Ureter (tissue), 1 donor: ENCODE measurements around the gene CCDC71. TPM values are rescaled to one million over a fixed set of nuclear protein-coding genes. Genes with fewer than 3 reads are reported as not detected.

ENCODE experiments used
- DNase-seq: peaks from one replicate; pipeline ENCODE4 v3.0.0-alpha.2; 2020; ENCODE audit warnings: low spot score
- total RNA-seq: library from RNA; stranded (reverse); gene quantifications from one replicate; pipeline ENCODE4 v1.2.4, GENCODE V29; 2023
- donor health status: DM: yes; HTN: yes; CAD: no.

Gene CCDC71
- total RNA-seq, 1 donor from 2014 or later, result 32.1 TPM

- DNase-seq, result no peak
Observed at GRCh38 chr3:49170744-49171118, 4.6 kb upstream of the CCDC71 start.

DNA sequence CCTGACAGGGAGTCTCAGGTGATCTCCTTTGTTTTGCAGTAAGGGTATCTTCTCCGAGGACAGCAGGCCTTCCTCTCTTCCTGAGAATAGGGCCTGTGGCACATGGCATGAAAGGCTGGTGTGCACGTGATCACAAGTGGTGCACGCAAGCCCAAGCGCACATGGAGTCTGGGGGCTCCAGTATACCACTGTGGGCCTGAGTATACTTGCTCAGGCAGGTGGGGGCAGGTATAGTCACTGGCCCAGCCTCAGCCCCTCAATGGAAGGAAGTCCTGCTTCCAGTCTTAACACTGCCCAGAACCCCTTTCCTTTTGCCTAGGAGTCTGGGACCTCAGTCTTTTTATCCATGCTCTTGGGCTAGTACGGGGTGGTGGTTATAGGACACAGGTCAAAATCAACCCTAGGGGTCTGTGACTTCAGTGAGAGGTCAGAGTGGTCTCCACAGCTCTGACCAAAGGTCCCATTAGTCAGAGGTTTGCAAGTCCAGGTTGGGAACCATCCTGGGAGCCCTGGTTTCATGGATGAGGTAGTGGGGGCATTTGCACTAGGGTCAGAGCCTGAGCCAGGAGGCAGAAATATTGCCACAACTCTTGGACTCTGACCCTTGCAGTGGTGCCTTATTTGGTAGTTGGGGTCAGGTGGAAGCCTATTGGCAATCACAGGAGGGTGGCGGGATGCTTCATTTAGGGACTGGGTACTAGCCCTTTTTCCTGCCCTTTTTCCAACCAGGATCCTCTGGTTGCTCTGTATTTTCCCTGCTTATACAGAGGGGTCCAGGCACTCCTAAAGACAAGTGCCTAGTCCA is 823 bp upstream of the CCDC71 start:
- no peak for DNase-seq

GRCh38 chr3:49164983-49165720 is 979 bp downstream of the CCDC71 start:
- DNase-seq, result no peak

DNA sequence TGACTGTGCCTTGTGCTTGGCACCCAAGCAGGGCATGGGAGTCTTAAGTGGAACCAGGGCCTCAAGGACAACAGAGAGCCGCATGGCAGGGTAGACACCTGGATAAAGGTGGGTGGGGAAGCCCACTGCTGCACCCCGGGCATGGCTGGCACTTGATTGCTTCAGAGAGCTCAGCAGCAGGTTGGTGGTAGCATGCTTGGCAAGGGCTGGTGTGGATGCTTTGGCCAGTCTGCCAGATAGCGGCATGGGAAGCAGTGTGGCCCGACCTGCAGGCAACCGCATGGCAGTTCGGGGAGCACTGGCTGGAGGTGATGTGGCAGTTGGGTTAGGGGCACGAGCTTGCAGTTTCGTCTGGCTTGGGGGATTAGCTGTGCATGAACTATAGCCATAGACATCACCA is 2.5 kb downstream of the CCDC71 start:
- no peak for DNase-seq

DNA sequence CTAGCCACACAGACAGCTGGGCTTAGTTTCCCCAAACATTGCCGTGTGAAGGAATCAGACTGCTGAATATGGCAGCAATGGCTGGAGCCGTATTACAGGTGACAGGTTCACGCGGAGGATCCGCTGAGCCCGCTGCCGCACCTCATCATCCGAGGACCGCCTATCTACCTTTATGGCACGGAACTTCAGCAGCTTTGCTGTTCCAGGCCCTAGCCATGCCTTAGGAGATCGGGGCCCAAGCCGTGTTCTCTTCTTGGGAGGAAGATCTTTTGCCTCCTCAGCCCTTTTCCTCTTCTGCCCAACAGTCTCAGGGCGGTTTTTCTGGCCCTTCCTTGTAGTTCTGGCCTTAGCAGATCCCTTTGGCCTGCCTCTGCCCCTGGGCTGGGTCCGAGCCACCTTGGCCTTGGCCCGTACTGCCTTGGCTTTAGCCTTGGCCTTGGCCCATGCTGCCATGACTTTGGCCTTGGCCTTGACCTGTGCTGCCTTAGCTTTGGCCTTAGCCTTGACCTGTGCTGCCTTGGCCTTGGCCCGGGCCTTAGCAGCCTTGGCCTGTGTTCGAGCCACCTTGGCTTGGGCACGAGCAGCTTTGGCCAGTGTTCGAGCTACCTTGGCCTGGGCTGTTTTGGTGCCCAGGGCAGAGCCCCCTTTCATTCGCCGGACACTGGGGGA is 3.2 kb downstream of the CCDC71 start:
- no peak for DNase-seq

- DNase-seq, result no peak
Observed at GRCh38 chr3:49161808-49162530, 4.2 kb downstream of the CCDC71 start.

GRCh38 chr3:49161197-49161596 is 4.9 kb downstream of the CCDC71 start:
- no peak for DNase-seq

DNA sequence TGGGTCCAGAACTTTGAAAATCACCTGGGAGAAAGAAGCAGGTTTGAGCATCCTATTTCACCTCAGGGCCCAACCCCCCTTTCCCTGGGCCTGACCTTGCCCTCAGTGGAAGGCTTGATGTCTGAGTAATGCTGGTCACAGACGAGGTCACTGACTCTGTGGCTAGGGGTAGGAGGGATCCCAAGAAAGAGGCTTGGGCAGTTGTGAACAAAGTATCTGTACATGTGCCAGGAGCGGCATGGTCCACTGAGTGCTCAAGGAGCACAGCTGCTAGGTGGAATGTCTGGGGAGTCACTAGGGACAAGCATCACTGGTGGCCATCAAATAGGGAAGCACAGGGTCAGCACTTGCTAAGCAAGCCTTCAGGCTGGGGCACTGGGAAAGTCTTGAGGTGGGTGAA is 7.3 kb downstream of the CCDC71 start:
- no peak for DNase-seq

GRCh38 chr3:49158103-49158709 is 7.9 kb downstream of the CCDC71 start:
- DNase-seq, result no peak

- no peak for DNase-seq
Observed at GRCh38 chr3:49157289-49157688, 8.8 kb downstream of the CCDC71 start.

GRCh38 chr3:49153349-49153912 is 12.7 kb downstream of the CCDC71 start:
- DNase-seq, result no peak

DNA sequence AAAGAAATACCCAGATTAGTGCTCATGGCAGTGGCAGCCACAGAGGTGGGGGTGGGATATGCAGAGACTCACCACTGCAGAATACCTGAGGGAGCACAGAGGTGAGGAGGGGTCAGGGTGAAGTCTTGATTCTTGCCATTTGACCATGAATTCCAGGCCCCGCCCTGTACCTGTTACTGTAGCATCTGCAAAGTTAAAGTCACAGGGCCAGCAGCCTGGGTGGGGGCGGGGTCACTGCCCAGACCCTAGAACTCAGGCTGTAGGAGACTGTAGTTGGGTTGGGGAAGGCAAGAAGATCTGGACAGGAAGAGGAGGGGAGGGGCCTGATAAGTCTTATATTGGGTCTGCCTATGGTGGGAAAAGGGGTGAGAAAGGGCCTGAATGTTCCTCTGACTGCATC is 14.5 kb downstream of the CCDC71 start:
- no peak for DNase-seq

GRCh38 chr3:49148159-49148558 is 18.0 kb downstream of the CCDC71 start:
- DNase-seq, result no peak

GRCh38 chr3:49140080-49140479 is 26.1 kb downstream of the CCDC71 start:
- no peak for DNase-seq

DNA sequence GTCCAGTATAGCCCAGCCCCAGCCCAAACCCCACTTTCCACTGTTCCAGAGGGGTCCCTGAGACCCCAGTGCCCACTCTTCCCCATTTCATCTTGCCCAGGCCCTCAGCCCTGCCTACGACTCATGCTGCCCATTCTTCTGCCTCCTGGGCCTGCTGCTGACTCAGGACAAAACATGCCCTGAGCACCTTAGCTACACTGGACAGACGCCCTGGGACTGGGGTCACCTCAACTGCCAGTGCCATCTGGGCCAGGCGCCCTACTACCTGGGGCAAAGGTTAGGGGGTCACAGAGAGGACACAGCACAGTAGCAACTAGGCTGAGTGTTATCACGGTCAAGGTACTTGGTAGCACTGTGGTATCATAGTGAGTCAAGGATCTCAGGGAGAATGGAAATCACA is 30.6 kb downstream of the CCDC71 start:
- no peak for DNase-seq

DNA sequence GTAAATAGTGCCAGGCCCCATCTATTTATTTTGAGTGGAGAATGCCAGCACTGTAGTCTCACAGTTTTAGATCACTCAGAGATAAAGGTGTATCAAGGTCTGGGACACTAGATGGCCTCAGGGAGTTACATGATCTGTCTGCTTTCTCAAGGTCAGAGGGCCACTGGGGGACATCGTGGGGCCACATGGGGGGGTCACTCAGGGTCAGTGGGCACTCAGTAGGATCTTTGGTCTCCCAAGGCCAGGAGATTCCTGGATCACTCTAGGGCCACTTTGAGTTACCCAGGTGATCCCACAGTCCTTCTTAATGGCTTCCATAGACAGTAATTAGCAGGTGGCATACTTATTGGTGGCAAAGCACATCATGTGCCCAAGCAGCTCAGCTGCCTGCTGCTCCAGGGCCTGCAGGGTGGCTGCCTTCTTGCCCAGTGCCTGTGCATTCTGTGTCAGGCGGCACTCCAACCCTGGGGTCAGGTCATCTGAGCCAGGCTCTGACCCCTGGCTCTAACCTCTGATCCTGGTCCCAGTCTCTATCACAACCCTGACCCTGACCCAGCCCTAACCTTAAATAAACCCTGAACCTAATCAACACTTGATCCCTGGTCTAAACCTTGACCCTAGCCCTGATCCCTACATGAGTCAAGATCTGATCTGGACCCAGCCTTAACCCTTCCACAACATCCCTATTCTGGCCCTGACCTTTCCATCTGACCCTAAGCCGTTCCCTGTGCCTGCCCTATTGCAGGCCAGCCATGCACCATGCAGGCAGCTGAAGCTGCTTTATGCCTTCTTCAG is 31.5 kb downstream of the CCDC71 start:
- no peak for DNase-seq

GRCh38 chr3:49133226-49133951 is 32.7 kb downstream of the CCDC71 start:
- DNase-seq, result peak; percentile 85

- DNase-seq, result peak; percentile 62
Observed at GRCh38 chr3:49132437-49133225, 33.5 kb downstream of the CCDC71 start, which contains the start of gene LAMB2. TSS of gene LAMB2 (minus strand) at chr3:49133050. CDS start at chr3:49132867, 183 bp downstream.

DNA sequence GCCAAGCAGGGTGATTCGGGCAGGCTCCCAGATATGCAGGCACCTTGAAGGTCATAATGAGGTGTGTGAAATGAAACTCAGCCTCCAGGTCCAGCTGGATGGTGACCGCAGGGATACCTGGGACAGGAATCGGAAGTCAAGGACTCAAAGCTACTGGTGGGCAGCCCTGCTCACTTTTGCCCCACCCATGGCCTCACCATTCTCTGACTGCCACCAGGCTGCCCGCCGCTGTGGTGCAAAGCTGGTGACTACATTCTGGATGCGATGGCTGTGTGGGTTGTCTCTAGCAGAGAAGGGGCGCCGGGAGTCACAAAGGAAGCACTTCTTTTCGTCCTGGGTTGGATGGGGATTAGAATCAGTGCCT is 34.1 kb downstream of the CCDC71 start:
- no peak for DNase-seq
